ENCODE measurements around the gene CTAGE1.

Gene CTAGE1

GRCh38 chr18:22387364-22387763 lies 30.4 kb downstream of the CTAGE1 start:
- DNase-seq: no peak

GRCh38 chr18:22385718-22386117 lies 32.0 kb downstream of the CTAGE1 start:
- DNase-seq: no peak

GRCh38 chr18:22378672-22379282 lies 38.9 kb downstream of the CTAGE1 start:
- DNase-seq: no peak

GRCh38 chr18:22377769-22378168 lies 39.9 kb downstream of the CTAGE1 start:
- DNase-seq: no peak

- no peak for DNase-seq
These were observed 47.3 kb downstream of the CTAGE1 start for GRCh38 chr18:22370414-22370813.

- DNase-seq: no peak
These were observed 49.7 kb downstream of the CTAGE1 start for GRCh38 chr18:22368021-22368420.

- no peak for DNase-seq
These were observed 50.4 kb downstream of the CTAGE1 start for GRCh38 chr18:22367303-22367702.

- DNase-seq: no peak
These were observed 53.8 kb downstream of the CTAGE1 start for GRCh38 chr18:22363867-22364463.
